Measurements from ENCODE around the gene COL9A3. TPM values are rescaled to one million over a fixed set of nuclear protein-coding genes. Genes with fewer than 3 reads are reported as not detected.

Gene COL9A3
- total and polyA plus RNA-seq, 2 of the 8 experiments (the other 6 are each of a cell fraction or from before 2014, with no cell fraction given) = 21.7 to 80.1 TPM

DNA sequence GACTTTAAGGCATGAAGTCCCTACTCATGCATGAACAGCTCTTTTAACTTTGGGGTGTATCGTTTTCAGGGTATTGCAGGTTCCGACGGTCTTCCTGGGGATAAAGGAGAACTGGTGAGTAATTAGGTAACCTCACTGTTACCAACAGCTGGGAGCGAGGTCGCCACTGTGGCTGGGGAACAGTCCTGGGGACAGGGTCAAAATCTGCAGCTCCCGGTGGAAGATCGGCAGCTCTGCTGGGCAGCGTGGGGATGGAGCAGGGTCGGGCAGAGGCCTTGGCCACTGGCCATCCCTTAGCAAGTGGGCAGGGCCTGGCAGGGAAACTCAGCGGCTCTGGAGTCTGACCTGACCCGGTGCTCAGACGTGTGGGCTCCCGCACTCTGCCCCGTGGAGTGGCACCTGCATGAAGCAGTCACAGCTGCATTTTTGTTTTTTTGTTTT lies 16.1 kb downstream of the COL9A3 start:
- H3K4me1 ChIP-seq (replicated peaks in 1 of 4; ENCODE audit: control insufficient read depth in 3 of 4, insufficient read depth in 4 of 4, low read length in 3 of 4) = peaks cover 0 to 10% (median 0%) of the 10 kb centered on the region in 4 experiments; a peak in 2 of 7 replicates
- no peak overlapping the region for H3K4me3 ChIP-seq (ENCODE audit: extremely low read depth in 1 of 4, insufficient read depth in 2 of 4, low read depth in 3 of 4, low read length in 4 of 4)
- CTCF ChIA-PET (ENCODE audit: partially characterized antibody) = interaction anchor here (0.6 to 3.8 kb wide), 3 partner anchors 10 to 174 kb away, joined by 3 to 22 read pairs (median 9); partner anchors contain the start of gene BHLHE23
- H2BK15ac ChIP-seq (ENCODE audit: low read length) = no peak overlapping the region
- H3K18ac ChIP-seq (ENCODE audit: extremely low read depth, low read length) = no peak overlapping the region; the same call in 1 of the 2 replicates
- no peaks in the 10 kb centered on the region for H3K9me3 ChIP-seq (ENCODE audit: insufficient read depth in 2 of 2, low read depth in 1 of 2, low read length in 1 of 2)
- no peaks in the 10 kb centered on the region for H3K79me1 ChIP-seq (ENCODE audit: low read depth, low read length)
- no peak for TF ChIP-seq NRF1 (IDR thresholded peaks at IDR 0.05; ENCODE audit: low read depth, low read length)
- TF ChIP-seq TEAD4 (IDR thresholded peaks at IDR 0.05; ENCODE audit: low read depth, low read length) = no peak
- TF ChIP-seq, protein P1, sequence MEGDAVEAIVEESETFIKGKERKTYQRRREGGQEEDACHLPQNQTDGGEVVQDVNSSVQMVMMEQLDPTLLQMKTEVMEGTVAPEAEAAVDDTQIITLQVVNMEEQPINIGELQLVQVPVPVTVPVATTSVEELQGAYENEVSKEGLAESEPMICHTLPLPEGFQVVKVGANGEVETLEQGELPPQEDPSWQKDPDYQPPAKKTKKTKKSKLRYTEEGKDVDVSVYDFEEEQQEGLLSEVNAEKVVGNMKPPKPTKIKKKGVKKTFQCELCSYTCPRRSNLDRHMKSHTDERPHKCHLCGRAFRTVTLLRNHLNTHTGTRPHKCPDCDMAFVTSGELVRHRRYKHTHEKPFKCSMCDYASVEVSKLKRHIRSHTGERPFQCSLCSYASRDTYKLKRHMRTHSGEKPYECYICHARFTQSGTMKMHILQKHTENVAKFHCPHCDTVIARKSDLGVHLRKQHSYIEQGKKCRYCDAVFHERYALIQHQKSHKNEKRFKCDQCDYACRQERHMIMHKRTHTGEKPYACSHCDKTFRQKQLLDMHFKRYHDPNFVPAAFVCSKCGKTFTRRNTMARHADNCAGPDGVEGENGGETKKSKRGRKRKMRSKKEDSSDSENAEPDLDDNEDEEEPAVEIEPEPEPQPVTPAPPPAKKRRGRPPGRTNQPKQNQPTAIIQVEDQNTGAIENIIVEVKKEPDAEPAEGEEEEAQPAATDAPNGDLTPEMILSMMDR (IDR thresholded peaks at IDR 0.05; ENCODE audit: control extremely low read depth in 1 of 3, insufficient read depth in 1 of 3, low read depth in 1 of 3, low read length in 3 of 3) = no peak
- no peak for TF ChIP-seq SP1 (IDR thresholded peaks at IDR 0.05; ENCODE audit: low read depth, low read length)
- TF ChIP-seq CEBPB (IDR thresholded peaks at IDR 0.05; ENCODE audit: low read depth, low read length) = no peak
- TF ChIP-seq SP4 (IDR thresholded peaks at IDR 0.05; ENCODE audit: low read length) = no peak
- TF ChIP-seq SAP30 (IDR thresholded peaks at IDR 0.05; ENCODE audit: insufficient read depth, insufficient replicate concordance, low read length) = no peak
- H2BK120ac ChIP-seq (replicated peaks; ENCODE audit: low read depth, low read length) = no peak overlapping the region
- no peaks in the 10 kb centered on the region for H3K27me3 ChIP-seq (replicated peaks in 1 of 4; ENCODE audit: control insufficient read depth in 3 of 4, extremely low read depth in 1 of 4, insufficient read depth in 3 of 4, low read length in 3 of 4)
- no peak overlapping the region for H4K8ac ChIP-seq (ENCODE audit: extremely low read depth, insufficient read depth, low read length)
- H4K91ac ChIP-seq (replicated peaks; ENCODE audit: insufficient read length, low read length) = no peak overlapping the region
- H2BK12ac ChIP-seq (ENCODE audit: low read depth, low read length) = no peak overlapping the region
- H2BK20ac ChIP-seq (ENCODE audit: low read length) = no peak overlapping the region
- no peaks in the 10 kb centered on the region for H3K79me2 ChIP-seq (ENCODE audit: control insufficient read depth in 1 of 2, insufficient read depth in 2 of 2, low read length in 2 of 2)
- FAIRE-seq (no peak), DNase-seq (ENCODE audit: low read depth in 1 of 2, low spot score in 2 of 2) (no peak)
- H3K4ac ChIP-seq (replicated peaks; ENCODE audit: insufficient read length, low read depth, low read length) = no peak overlapping the region
- no peak overlapping the region for H2BK5ac ChIP-seq (ENCODE audit: low read depth, low read length)
- H3K9ac ChIP-seq (replicated peaks in 1 of 4; ENCODE audit: extremely low read depth in 1 of 4, low read depth in 3 of 4, low read length in 3 of 4) = no peak overlapping the region
- H3K23ac ChIP-seq (ENCODE audit: insufficient read length) = no peak overlapping the region
- POLR2A ChIA-PET (ENCODE audit: partially characterized antibody) = interaction anchor here (0.9 to 3.5 kb wide), 5 partner anchors 9 to 16 kb away, joined by 3 to 22 read pairs (median 12); partner anchors contain the start of gene COL9A3
- no peak overlapping the region for H3K14ac ChIP-seq (ENCODE audit: insufficient read length)
- no peaks in the 10 kb centered on the region for H3K23me2 ChIP-seq (ENCODE audit: low read depth, low read length)
- H4K20me1 ChIP-seq (replicated peaks in 1 of 2; ENCODE audit: control insufficient read depth in 1 of 2, insufficient read depth in 2 of 2, low read length in 2 of 2) = no peaks in the 10 kb centered on the region
- H2AK5ac ChIP-seq (ENCODE audit: low read depth, low read length) = no peak overlapping the region
- H3K36me3 ChIP-seq (ENCODE audit: control insufficient read depth in 2 of 4, insufficient read depth in 4 of 4, low read length in 3 of 4) = peaks cover 0 to 22% (median 4%) of the 10 kb centered on the region in 4 experiments; a peak in 5 of 8 replicates
- H3K27ac ChIP-seq (ENCODE audit: low read depth, low read length) = no peak overlapping the region
- WGBS, 2 experiments (ENCODE audit: extremely low coverage in 1 of 2, insufficient coverage in 1 of 2, insufficient read length in 1 of 2, insufficient replicate concordance in 2 of 2, low coverage in 1 of 2, low lambda C conversion rate in 2 of 2, missing lambda C conversion rate in 1 of 2) = 92% methylated on average over 14 of the region's 14 CpGs; no CpG with 5 or more reads in 1 of the 2 experiments
- no peak overlapping the region for H2AFZ ChIP-seq (ENCODE audit: low read length)
- no peak overlapping the region for H4K5ac ChIP-seq (ENCODE audit: insufficient read length, low read depth, low read length)
- H3K4me2 ChIP-seq (ENCODE audit: insufficient read depth in 1 of 2, low read depth in 2 of 2, low read length in 2 of 2) = no peak overlapping the region
- peak overlapping the region; percentile 26 for H3K56ac ChIP-seq (replicated peaks; ENCODE audit: insufficient read length, low read depth, low read length)

All from H1 (cell line).